CD14-positive monocyte (primary cell): ENCODE data around the gene SPATA6L. TPM values are rescaled to one million over a fixed set of nuclear protein-coding genes. Genes with fewer than 3 reads are reported as not detected.
A peak's percentile ranks its signal among the peaks of the same experiment; 100 is the strongest.

Source experiments
- DNase-seq, 3 donors: peaks; one replicate each; pipeline ENCODE4 v3.0.0-alpha.2; 2011 to 2022
- H2AFZ ChIP-seq: 2 replicates; pipeline ENCODE4 v1.6.0; 2012; ENCODE audit warnings: mild to moderate bottlenecking, low read depth, low read length, inconsistent platforms; ENCODE audit not compliant: insufficient read depth, poor library complexity, severe bottlenecking
- H3K27ac ChIP-seq, 2 donors: 1 replicate in 1 of 2; 2 replicates in 1 of 2; pipeline ENCODE4 v1.5.1; 2012 to 2013; ENCODE audit warnings: low read length in 2 of 2, control low read depth in 1 of 2, inconsistent platforms in 1 of 2, low read depth in 1 of 2, mild to moderate bottlenecking in 1 of 2
- H3K27me3 ChIP-seq, 2 donors: one replicate each; pipeline versions ENCODE4 v1.6.0 to v1.6.1; 2011 to 2013; ENCODE audit warnings: low read length in 2 of 2; ENCODE audit not compliant: control insufficient read depth in 2 of 2, insufficient read depth in 2 of 2
- H3K36me3 ChIP-seq, 2 donors: replicated peaks in 1 of 2; 1 replicate in 1 of 2; 2 replicates in 1 of 2; pipeline versions ENCODE4 v1.5.1 to v1.6.1; 2012 to 2013; ENCODE audit warnings: low read length in 2 of 2, control low read depth in 1 of 2, inconsistent platforms in 1 of 2, mild to moderate bottlenecking in 1 of 2; ENCODE audit not compliant: insufficient read depth in 2 of 2, control insufficient read depth in 1 of 2
- H3K4me1 ChIP-seq, 2 donors: 1 replicate in 1 of 2; 2 replicates in 1 of 2; pipeline versions ENCODE4 v1.5.1 to v1.6.1; 2012 to 2013; ENCODE audit warnings: low read length in 2 of 2, control low read depth in 1 of 2, inconsistent platforms in 1 of 2, mild to moderate bottlenecking in 1 of 2, moderate library complexity in 1 of 2; ENCODE audit not compliant: insufficient read depth in 2 of 2, control insufficient read depth in 1 of 2
- H3K4me2 ChIP-seq: replicated peaks from 2 replicates; pipeline ENCODE3; 2012; ENCODE audit warnings: low read length, moderate library complexity, mild to moderate bottlenecking; ENCODE audit not compliant: poor library complexity, severe bottlenecking; ENCODE audit errors: extremely low read depth
- H3K4me3 ChIP-seq, 3 experiments: fragments of 200-600 bp in 1 of 3; sonication (generic) in 1 of 3; replicated peaks in 1 of 3; 1 replicate in 2 of 3; 2 replicates in 1 of 3; pipeline ENCODE4 v1.5.1; 2011 to 2013; ENCODE audit warnings: low read length in 3 of 3, mild to moderate bottlenecking in 3 of 3, control low read depth in 2 of 3, low read depth in 2 of 3, inconsistent platforms in 1 of 3, moderate library complexity in 1 of 3
- H3K79me2 ChIP-seq: 2 replicates; pipeline ENCODE4 v1.6.0; 2012; ENCODE audit warnings: mild to moderate bottlenecking, control low read depth, inconsistent platforms, low read length, moderate library complexity; ENCODE audit not compliant: insufficient read depth
- H3K9ac ChIP-seq: 2 replicates; pipeline ENCODE4 v1.6.0; 2017; ENCODE audit warnings: low read length, mild to moderate bottlenecking; ENCODE audit not compliant: insufficient read depth, poor library complexity, severe bottlenecking
- H3K9me3 ChIP-seq, 2 donors: replicated peaks in 1 of 2; 1 replicate in 1 of 2; 2 replicates in 1 of 2; pipeline versions ENCODE4 v1.5.1 to v1.6.1; 2012 to 2013; ENCODE audit warnings: low read length in 2 of 2, control low read depth in 1 of 2; ENCODE audit not compliant: control insufficient read depth in 1 of 2, insufficient read depth in 1 of 2
- H4K20me1 ChIP-seq: 2 replicates; pipeline ENCODE4 v1.6.0; 2012; ENCODE audit warnings: mild to moderate bottlenecking, low read length, control low read depth, moderate library complexity; ENCODE audit not compliant: insufficient read depth
- H3K27ac Mint-ChIP-seq, 7 donors: one replicate each; pipeline ENCODE4 v1.8.0; 2020; ENCODE audit warnings: mild to moderate bottlenecking in 7 of 7, mixed read lengths in 7 of 7, moderate library complexity in 6 of 7, inconsistent platforms in 2 of 7
- H3K27me3 Mint-ChIP-seq, 3 donors: one replicate each; pipeline ENCODE4 v1.8.0; 2021 to 2022; ENCODE audit warnings: low read depth in 3 of 3, mild to moderate bottlenecking in 3 of 3, mixed read lengths in 3 of 3, moderate library complexity in 3 of 3, inconsistent platforms in 1 of 3
- H3K36me3 Mint-ChIP-seq, 2 donors: one replicate each; pipeline ENCODE4 v1.8.0; 2020; ENCODE audit warnings: mixed read lengths in 2 of 2, inconsistent platforms in 1 of 2, mild to moderate bottlenecking in 1 of 2
- H3K4me1 Mint-ChIP-seq: one replicate; pipeline ENCODE4 v1.8.0; 2020; ENCODE audit warnings: mild to moderate bottlenecking, mixed read lengths
- H3K4me3 Mint-ChIP-seq, 2 donors: one replicate each; pipeline ENCODE4 v1.8.0; 2020; ENCODE audit warnings: mild to moderate bottlenecking in 2 of 2, mixed read lengths in 2 of 2, moderate library complexity in 1 of 2
- H3K9me3 Mint-ChIP-seq, 7 donors: one replicate each; pipeline ENCODE4 v1.8.0; 2020 to 2022; ENCODE audit warnings: mixed read lengths in 7 of 7, mild to moderate bottlenecking in 6 of 7, moderate library complexity in 6 of 7, inconsistent platforms in 2 of 7
- CTCF ChIP-seq: fragments of 200-600 bp; IDR thresholded peaks from one replicate; pipeline ENCODE4 v1.8.0; 2022; ENCODE audit warnings: antibody characterized with exemption, mild to moderate bottlenecking
- WGBS: methylation state at CpG from one replicate; pipeline ENCODE4 v1.1.5; 2013; ENCODE audit warnings: missing lambda C conversion rate; ENCODE audit not compliant: insufficient coverage; 5-methylcytosine and 5-hydroxymethylcytosine counted together
- intact Hi-C, 2 donors: fragments of 100-400 bp; cut with micrococcal nuclease; formaldehyde crosslinking; loops; one replicate each; pipeline versions ENCODE4 v1.15.0 to v1.15.1; 2023
- polyA plus RNA-seq, 3 donors: library from polyadenylated mRNA; depleted of rRNA in 1 of 3; unstranded in 2 of 3; stranded (reverse) in 1 of 3; fragments of 300-500 nt in 2 of 3; fragments of >200 nt in 1 of 3; fragmentation: Illumina TruSeq in 2 of 3; gene quantifications; 1 replicate in 2 of 3; 2 replicates in 1 of 3; pipeline ENCODE4 v1.2.3, GENCODE V29; 2012 to 2021

SPATA6L gene
- polyA plus RNA-seq, 3 donors: not detected

- Histone ChIP-seq H3K36me3 (no peaks in the 10 kb centered on the region), H3K9ac (no peak overlapping the region), H3K27ac (no peak overlapping the region), H3K9me3 (no peaks in the 10 kb centered on the region), H2AFZ (no peak overlapping the region), H4K20me1 (no peaks in the 10 kb centered on the region), H3K4me3 (no peak overlapping the region), H3K27me3 (peaks cover 14% of the 10 kb centered on the region in 2 donors), H3K4me2 (no peak overlapping the region), H3K4me1 (peaks cover 17 to 25% of the 10 kb centered on the region in 2 donors), H3K79me2 (no peaks in the 10 kb centered on the region)
- Mint-ChIP-seq H3K4me3 (peak overlapping the region in 1 of 2 donors; percentile 59), H3K27me3 (peaks cover 25 to 37% (median 28%) of the 10 kb centered on the region in 3 donors), H3K27ac (no peak overlapping the region), H3K9me3 (no peaks in the 10 kb centered on the region), H3K36me3 (no peaks in the 10 kb centered on the region), H3K4me1 (peaks cover 33% of the 10 kb centered on the region)
- DNase-seq: no peak
- no peak for TF ChIP-seq CTCF
- intact Hi-C loops: no loop called here
- 78% methylated on average over 1 of the region's 2 CpGs for WGBS
Observed at GRCh38 chr9:4668604-4669003, 2.3 kb upstream of the SPATA6L start.

DNA sequence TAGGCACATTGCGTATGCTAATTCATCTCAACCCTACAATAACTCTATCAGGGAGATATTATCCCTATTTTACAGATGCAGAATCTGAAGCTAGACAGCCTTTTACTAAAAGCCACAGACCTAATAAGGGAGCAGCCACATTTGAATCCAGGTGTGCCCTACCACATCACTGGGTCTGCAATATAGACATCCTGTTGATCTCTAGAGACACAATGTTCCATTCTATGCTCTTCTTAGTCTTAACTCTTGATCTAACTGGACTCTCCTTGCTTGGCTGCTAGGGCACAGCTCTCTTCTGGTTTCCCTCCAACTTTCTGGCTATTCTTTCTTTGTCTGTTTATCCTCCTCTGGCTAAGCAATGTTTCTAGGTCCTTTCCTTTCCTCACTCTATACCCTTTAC, 1.4 kb upstream of the SPATA6L start:
- no peak overlapping the region for H3K27ac Mint-ChIP-seq
- no CpG with 5 or more reads among the region's 1 CpG for WGBS
- H3K4me1 Mint-ChIP-seq: peaks cover 43% of the 10 kb centered on the region

More for the DNA sequence above, 1.4 kb upstream of the SPATA6L start:
- Histone ChIP-seq H3K79me2 (peaks cover 8% of the 10 kb centered on the region), H3K36me3 (no peaks in the 10 kb centered on the region), H3K9ac (no peak overlapping the region), H3K4me1 (peaks cover 25 to 34% of the 10 kb centered on the region in 2 donors), H2AFZ (no peak overlapping the region), H3K9me3 (no peaks in the 10 kb centered on the region), H3K4me2 (no peak overlapping the region), H3K27ac (no peak overlapping the region), H3K4me3 (no peak overlapping the region), H3K27me3 (peaks cover 14% of the 10 kb centered on the region in 2 donors), H4K20me1 (no peaks in the 10 kb centered on the region)
- intact Hi-C loops: no loop called here
- Mint-ChIP-seq H3K4me3 (peak overlapping the region in 1 of 2 donors; percentile 24), H3K36me3 (no peaks in the 10 kb centered on the region), H3K27me3 (peaks cover 25 to 35% (median 28%) of the 10 kb centered on the region in 3 donors), H3K9me3 (no peaks in the 10 kb centered on the region)
- TF ChIP-seq CTCF: no peak
- no peak for DNase-seq
